ENCODE results near the gene LPCAT1. TPM values are rescaled to one million over a fixed set of nuclear protein-coding genes. Genes with fewer than 3 reads are reported as not detected.

Gene LPCAT1
- total and polyA plus RNA-seq, 2 experiments from 2014 or later, result 78.0 to 255 TPM

DNA sequence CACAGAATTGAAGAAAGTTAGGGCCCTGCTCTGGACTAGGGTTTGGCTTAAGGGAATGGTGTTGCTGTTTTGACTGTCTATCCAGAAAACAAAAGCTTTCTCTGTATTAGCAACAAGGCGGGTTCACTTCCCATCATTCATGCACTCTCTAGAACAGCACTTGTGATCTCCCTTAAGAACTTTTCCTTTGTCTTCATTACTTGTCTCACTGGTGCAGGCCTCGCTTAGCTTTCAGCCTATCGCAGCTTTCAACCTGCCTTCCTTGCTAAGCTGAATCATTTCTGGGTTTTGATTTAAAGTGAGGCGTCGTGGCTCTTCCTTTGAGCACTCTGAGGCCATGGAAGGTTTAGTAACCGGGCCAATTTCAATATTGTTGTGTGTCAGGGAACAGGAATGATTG is 35.2 kb upstream of the LPCAT1 start:
- Mint-ChIP-seq H3K27me3 (ENCODE audit: insufficient read depth, low read depth, poor library complexity) (peaks cover 4% of the 10 kb centered on the region), H3K36me3 (ENCODE audit: low read depth) (no peaks in the 10 kb centered on the region; the same call in 1 of the 3 replicates), H3K4me1 (no peaks in the 10 kb centered on the region), H3K4me3 (no peak overlapping the region), H3K27ac (no peak overlapping the region), H3K9me3 (peaks cover 10% of the 10 kb centered on the region; the same call in 2 of the 3 replicates)
- no peaks in the 10 kb centered on the region for H4K20me1 ChIP-seq (replicated peaks; ENCODE audit: insufficient read depth)
- H3K4me1 ChIP-seq (ENCODE audit: insufficient read depth), result no peaks in the 10 kb centered on the region
- no peaks in the 10 kb centered on the region for H3F3A ChIP-seq (replicated peaks; ENCODE audit: low read depth)
- H3K36me3 ChIP-seq (ENCODE audit: insufficient read depth), result no peaks in the 10 kb centered on the region
- no peak for DNase-seq (ENCODE audit: low spot score)
- no peaks in the 10 kb centered on the region for H3K27me3 ChIP-seq (ENCODE audit: insufficient read depth)
- TF ChIP-seq ZNF114 (CRISPR knock-in tag; IDR thresholded peaks at IDR 0.05) (no peak), EZH2phosphoT487 (IDR thresholded peaks at IDR 0.05; ENCODE audit: unreplicated experiment) (no peak), EZH2 (IDR thresholded peaks at IDR 0.05; ENCODE audit: low read depth, unreplicated experiment) (no peak), CREB1 (CRISPR knock-in tag; IDR thresholded peaks at IDR 0.05; ENCODE audit: low read depth) (no peak)
- TF ChIP-seq, protein P1, sequence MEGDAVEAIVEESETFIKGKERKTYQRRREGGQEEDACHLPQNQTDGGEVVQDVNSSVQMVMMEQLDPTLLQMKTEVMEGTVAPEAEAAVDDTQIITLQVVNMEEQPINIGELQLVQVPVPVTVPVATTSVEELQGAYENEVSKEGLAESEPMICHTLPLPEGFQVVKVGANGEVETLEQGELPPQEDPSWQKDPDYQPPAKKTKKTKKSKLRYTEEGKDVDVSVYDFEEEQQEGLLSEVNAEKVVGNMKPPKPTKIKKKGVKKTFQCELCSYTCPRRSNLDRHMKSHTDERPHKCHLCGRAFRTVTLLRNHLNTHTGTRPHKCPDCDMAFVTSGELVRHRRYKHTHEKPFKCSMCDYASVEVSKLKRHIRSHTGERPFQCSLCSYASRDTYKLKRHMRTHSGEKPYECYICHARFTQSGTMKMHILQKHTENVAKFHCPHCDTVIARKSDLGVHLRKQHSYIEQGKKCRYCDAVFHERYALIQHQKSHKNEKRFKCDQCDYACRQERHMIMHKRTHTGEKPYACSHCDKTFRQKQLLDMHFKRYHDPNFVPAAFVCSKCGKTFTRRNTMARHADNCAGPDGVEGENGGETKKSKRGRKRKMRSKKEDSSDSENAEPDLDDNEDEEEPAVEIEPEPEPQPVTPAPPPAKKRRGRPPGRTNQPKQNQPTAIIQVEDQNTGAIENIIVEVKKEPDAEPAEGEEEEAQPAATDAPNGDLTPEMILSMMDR (conservative IDR thresholded peaks at IDR 0.05; ENCODE audit: low read depth in 2 of 2), result no peak
- TF ChIP-seq, protein P2, sequence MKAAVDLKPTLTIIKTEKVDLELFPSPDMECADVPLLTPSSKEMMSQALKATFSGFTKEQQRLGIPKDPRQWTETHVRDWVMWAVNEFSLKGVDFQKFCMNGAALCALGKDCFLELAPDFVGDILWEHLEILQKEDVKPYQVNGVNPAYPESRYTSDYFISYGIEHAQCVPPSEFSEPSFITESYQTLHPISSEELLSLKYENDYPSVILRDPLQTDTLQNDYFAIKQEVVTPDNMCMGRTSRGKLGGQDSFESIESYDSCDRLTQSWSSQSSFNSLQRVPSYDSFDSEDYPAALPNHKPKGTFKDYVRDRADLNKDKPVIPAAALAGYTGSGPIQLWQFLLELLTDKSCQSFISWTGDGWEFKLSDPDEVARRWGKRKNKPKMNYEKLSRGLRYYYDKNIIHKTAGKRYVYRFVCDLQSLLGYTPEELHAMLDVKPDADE (IDR thresholded peaks at IDR 0.05), result no peak
- TF ChIP-seq, protein P3, sequence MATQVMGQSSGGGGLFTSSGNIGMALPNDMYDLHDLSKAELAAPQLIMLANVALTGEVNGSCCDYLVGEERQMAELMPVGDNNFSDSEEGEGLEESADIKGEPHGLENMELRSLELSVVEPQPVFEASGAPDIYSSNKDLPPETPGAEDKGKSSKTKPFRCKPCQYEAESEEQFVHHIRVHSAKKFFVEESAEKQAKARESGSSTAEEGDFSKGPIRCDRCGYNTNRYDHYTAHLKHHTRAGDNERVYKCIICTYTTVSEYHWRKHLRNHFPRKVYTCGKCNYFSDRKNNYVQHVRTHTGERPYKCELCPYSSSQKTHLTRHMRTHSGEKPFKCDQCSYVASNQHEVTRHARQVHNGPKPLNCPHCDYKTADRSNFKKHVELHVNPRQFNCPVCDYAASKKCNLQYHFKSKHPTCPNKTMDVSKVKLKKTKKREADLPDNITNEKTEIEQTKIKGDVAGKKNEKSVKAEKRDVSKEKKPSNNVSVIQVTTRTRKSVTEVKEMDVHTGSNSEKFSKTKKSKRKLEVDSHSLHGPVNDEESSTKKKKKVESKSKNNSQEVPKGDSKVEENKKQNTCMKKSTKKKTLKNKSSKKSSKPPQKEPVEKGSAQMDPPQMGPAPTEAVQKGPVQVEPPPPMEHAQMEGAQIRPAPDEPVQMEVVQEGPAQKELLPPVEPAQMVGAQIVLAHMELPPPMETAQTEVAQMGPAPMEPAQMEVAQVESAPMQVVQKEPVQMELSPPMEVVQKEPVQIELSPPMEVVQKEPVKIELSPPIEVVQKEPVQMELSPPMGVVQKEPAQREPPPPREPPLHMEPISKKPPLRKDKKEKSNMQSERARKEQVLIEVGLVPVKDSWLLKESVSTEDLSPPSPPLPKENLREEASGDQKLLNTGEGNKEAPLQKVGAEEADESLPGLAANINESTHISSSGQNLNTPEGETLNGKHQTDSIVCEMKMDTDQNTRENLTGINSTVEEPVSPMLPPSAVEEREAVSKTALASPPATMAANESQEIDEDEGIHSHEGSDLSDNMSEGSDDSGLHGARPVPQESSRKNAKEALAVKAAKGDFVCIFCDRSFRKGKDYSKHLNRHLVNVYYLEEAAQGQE (IDR thresholded peaks at IDR 0.05; ENCODE audit: unreplicated experiment), result no peak
- no peak overlapping the region for H3K27ac ChIP-seq (ENCODE audit: low read depth)
- no peak for ATAC-seq
- no peaks in the 10 kb centered on the region for H3K79me2 ChIP-seq (replicated peaks; ENCODE audit: insufficient read depth)
- H3K4me3 ChIP-seq, result no peak overlapping the region
- H2AFZ ChIP-seq, result no peak overlapping the region
- no peaks in the 10 kb centered on the region for H3K9me2 ChIP-seq (ENCODE audit: insufficient read depth)
- H3K4me2 ChIP-seq, result no peak overlapping the region

DNA sequence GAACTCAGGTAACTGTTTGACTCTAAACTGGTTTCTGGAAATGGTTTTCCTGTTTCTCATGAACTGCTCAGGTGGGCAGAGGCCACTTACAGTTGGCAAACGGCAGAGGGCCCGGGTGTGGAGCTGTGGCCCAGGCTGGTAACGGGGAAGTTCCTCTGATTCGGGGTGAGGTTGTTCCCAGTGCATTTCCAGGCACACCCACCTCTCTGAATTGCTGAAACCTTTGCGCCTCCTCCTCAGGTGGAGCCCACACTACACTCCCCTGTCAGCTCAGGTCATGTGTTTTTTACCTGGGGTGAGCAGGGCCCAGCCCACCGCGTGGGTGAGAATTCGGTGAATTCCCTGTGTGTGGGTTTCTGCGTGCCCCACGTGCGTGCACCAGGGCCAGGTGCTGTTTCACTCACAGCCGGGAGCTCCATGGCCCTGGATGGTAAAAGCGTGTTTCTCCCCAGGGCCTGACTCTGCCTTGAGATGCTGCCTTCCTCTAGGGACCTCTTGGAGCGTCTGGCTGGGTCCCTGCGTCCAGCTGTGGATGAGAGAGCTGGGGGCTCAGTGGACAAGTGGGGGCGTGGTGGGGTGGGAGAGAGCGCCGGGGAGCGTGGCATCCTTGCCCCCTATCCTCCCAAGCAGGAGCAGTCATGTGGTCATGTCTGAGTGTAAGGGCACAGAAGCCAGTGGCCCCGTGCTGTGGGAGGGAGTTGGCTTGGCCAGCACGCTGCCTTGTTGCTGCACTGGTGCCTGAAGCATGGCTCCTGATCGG is 33.5 kb upstream of the LPCAT1 start:
- peaks cover 7% of the 10 kb centered on the region; the same call in 2 of the 3 replicates for H3K9me3 Mint-ChIP-seq
- peaks cover 5% of the 10 kb centered on the region for H3K27me3 Mint-ChIP-seq (ENCODE audit: insufficient read depth, low read depth, poor library complexity)
- no peaks in the 10 kb centered on the region; the same call in 1 of the 3 replicates for H3K36me3 Mint-ChIP-seq (ENCODE audit: low read depth)
- Histone ChIP-seq H3K27me3 (ENCODE audit: insufficient read depth) (no peaks in the 10 kb centered on the region), H3K4me2 (no peak overlapping the region), H3K9me2 (ENCODE audit: insufficient read depth) (no peaks in the 10 kb centered on the region), H3K79me2 (replicated peaks; ENCODE audit: insufficient read depth) (no peaks in the 10 kb centered on the region), H3K4me1 (ENCODE audit: insufficient read depth) (no peaks in the 10 kb centered on the region), H2AFZ (no peak overlapping the region), H4K20me1 (replicated peaks; ENCODE audit: insufficient read depth) (no peaks in the 10 kb centered on the region), H3K36me3 (ENCODE audit: insufficient read depth) (no peaks in the 10 kb centered on the region), H3K4me3 (no peak overlapping the region), H3K27ac (ENCODE audit: low read depth) (no peak overlapping the region), H3F3A (replicated peaks; ENCODE audit: low read depth) (no peaks in the 10 kb centered on the region)
- no peak for ATAC-seq
- no peaks in the 10 kb centered on the region; the same call in 2 of the 3 replicates for H3K4me1 Mint-ChIP-seq
- H3K4me3 Mint-ChIP-seq, result no peak overlapping the region
- no peak overlapping the region for H3K27ac Mint-ChIP-seq
- DNase-seq (ENCODE audit: low spot score), result no peak
- TF ChIP-seq, protein P1 (conservative IDR thresholded peaks at IDR 0.05; ENCODE audit: low read depth in 2 of 2), result no peak
- TF ChIP-seq STAT1 (IDR thresholded peaks at IDR 0.05; ENCODE audit: unreplicated experiment) (no peak), CREB1 (CRISPR knock-in tag; IDR thresholded peaks at IDR 0.05; ENCODE audit: low read depth) (no peak)
- TF ChIP-seq, protein P2 (IDR thresholded peaks at IDR 0.05), result no peak

Data from GM23338 (cell line).